Trophoblast cell (in vitro differentiated cells and primary cell): Measurements from ENCODE around the gene ADAM23.

Source experiments
- DNase-seq, 2 donors: peaks; one replicate each; pipeline ENCODE4 v3.0.0-alpha.2; 2016
- H2AFZ ChIP-seq: 2 replicates; pipeline ENCODE4 v1.6.1; 2013; ENCODE audit warnings: low read length, moderate library complexity, mild to moderate bottlenecking; ENCODE audit not compliant: insufficient read depth, poor library complexity
- H2AK5ac ChIP-seq: 2 replicates; pipeline ENCODE4 v1.6.1; 2013; ENCODE audit warnings: mild to moderate bottlenecking, low read length
- H2BK120ac ChIP-seq: 2 replicates; pipeline ENCODE4 v1.6.1; 2013; ENCODE audit warnings: low read length, mild to moderate bottlenecking, moderate library complexity; ENCODE audit not compliant: insufficient read depth, poor library complexity
- H2BK12ac ChIP-seq: 2 replicates; pipeline ENCODE4 v1.6.1; 2013; ENCODE audit warnings: mild to moderate bottlenecking, low read length, moderate library complexity
- H2BK5ac ChIP-seq: 2 replicates; pipeline ENCODE4 v1.6.1; 2013; ENCODE audit warnings: low read length, low read depth, moderate library complexity, mild to moderate bottlenecking; ENCODE audit not compliant: poor library complexity
- H3K14ac ChIP-seq: 2 replicates; pipeline ENCODE4 v1.6.1; 2013; ENCODE audit warnings: mild to moderate bottlenecking, low read length
- H3K18ac ChIP-seq: 2 replicates; pipeline ENCODE4 v1.6.1; 2013; ENCODE audit warnings: mild to moderate bottlenecking, low read length
- H3K23ac ChIP-seq: 2 replicates; pipeline ENCODE4 v1.6.1; 2013; ENCODE audit warnings: low read length
- H3K27ac ChIP-seq: 2 replicates; pipeline ENCODE4 v1.5.1; 2013; ENCODE audit warnings: low read depth, mild to moderate bottlenecking, inconsistent platforms, low read length, moderate library complexity
- H3K27me3 ChIP-seq: 2 replicates; pipeline ENCODE4 v1.6.1; 2013; ENCODE audit warnings: inconsistent platforms, mild to moderate bottlenecking, low read length, moderate library complexity; ENCODE audit not compliant: insufficient read depth
- H3K36me3 ChIP-seq, 2 experiments: 1 replicate in 1 of 2; 2 replicates in 1 of 2; pipeline ENCODE4 v1.6.1; 2013; ENCODE audit warnings: low read length in 2 of 2, mild to moderate bottlenecking in 2 of 2, moderate library complexity in 1 of 2; ENCODE audit not compliant: insufficient read depth in 2 of 2, control insufficient read depth in 1 of 2
- H3K4ac ChIP-seq: 2 replicates; pipeline ENCODE4 v1.6.1; 2013; ENCODE audit warnings: low read depth, mild to moderate bottlenecking, low read length, moderate library complexity
- H3K4me1 ChIP-seq, 2 experiments: 1 replicate in 1 of 2; 2 replicates in 1 of 2; pipeline ENCODE4 v1.6.1; 2013; ENCODE audit warnings: low read length in 2 of 2, mild to moderate bottlenecking in 2 of 2, moderate library complexity in 1 of 2; ENCODE audit not compliant: insufficient read depth in 2 of 2, control insufficient read depth in 1 of 2
- H3K4me2 ChIP-seq: 2 replicates; pipeline ENCODE4 v1.6.1; 2013; ENCODE audit warnings: inconsistent platforms, mild to moderate bottlenecking, low read length, moderate library complexity
- H3K4me3 ChIP-seq: 2 replicates; pipeline ENCODE4 v1.5.1; 2013; ENCODE audit warnings: mild to moderate bottlenecking, low read depth, low read length, inconsistent platforms
- H3K79me1 ChIP-seq: one replicate; pipeline ENCODE4 v1.6.1; 2013; ENCODE audit warnings: low read length
- H3K79me2 ChIP-seq: 2 replicates; pipeline ENCODE4 v1.6.1; 2013; ENCODE audit warnings: low read length, mild to moderate bottlenecking; ENCODE audit not compliant: control insufficient read depth, insufficient read depth, poor library complexity
- H3K9ac ChIP-seq: 2 replicates; pipeline ENCODE4 v1.6.1; 2013; ENCODE audit warnings: mild to moderate bottlenecking, low read length
- H3K9me3 ChIP-seq: 2 replicates; pipeline ENCODE4 v1.6.1; 2013; ENCODE audit warnings: low read depth, mild to moderate bottlenecking, control low read depth, inconsistent platforms, low read length; ENCODE audit not compliant: insufficient read depth
- H4K12ac ChIP-seq: 2 replicates; pipeline ENCODE4 v1.6.1; 2013; ENCODE audit warnings: low read depth, mild to moderate bottlenecking, low read length, moderate library complexity
- H4K8ac ChIP-seq: 2 replicates; pipeline ENCODE4 v1.6.1; 2013; ENCODE audit warnings: low read depth, mild to moderate bottlenecking, low read length, moderate library complexity
- H4K91ac ChIP-seq: one replicate; pipeline ENCODE4 v1.6.1; 2013; ENCODE audit warnings: low read depth, mild to moderate bottlenecking, low read length, moderate library complexity
- WGBS: extraction: QIAGEN DNeasy Blood & Tissue Kit; methylation state at CpG from one replicate; pipeline ENCODE4 v1.1.7; 2013; ENCODE audit warnings: missing lambda C conversion rate; ENCODE audit not compliant: insufficient read length, insufficient coverage; ENCODE audit errors: extremely low coverage; 5-methylcytosine and 5-hydroxymethylcytosine counted together

Gene ADAM23

GRCh38 chr2:206585335-206585734, 142.0 kb downstream of the ADAM23 start:
- no peak overlapping the region for H2BK120ac ChIP-seq
- H3K4me2 ChIP-seq, result no peak overlapping the region
- H3K4ac ChIP-seq, result no peak overlapping the region
- H3K4me1 ChIP-seq, result no peaks in the 10 kb centered on the region
- no peak overlapping the region for H3K9ac ChIP-seq
- no peaks in the 10 kb centered on the region for H3K9me3 ChIP-seq
- H3K18ac ChIP-seq, result no peak overlapping the region
- H4K91ac ChIP-seq, result no peak overlapping the region
- no peak overlapping the region for H3K14ac ChIP-seq
- H2BK5ac ChIP-seq, result no peak overlapping the region
- H3K36me3 ChIP-seq, result no peaks in the 10 kb centered on the region
- no peak overlapping the region for H2BK12ac ChIP-seq
- WGBS, result no CpG with 5 or more reads among the region's 2 CpGs
- DNase-seq, result no peak
- H4K12ac ChIP-seq, result no peak overlapping the region
- H2AK5ac ChIP-seq, result no peak overlapping the region
- no peak overlapping the region for H2AFZ ChIP-seq
- H3K4me3 ChIP-seq, result no peak overlapping the region
- H3K79me2 ChIP-seq, result no peaks in the 10 kb centered on the region
- no peak overlapping the region for H3K27ac ChIP-seq
- H3K27me3 ChIP-seq, result no peaks in the 10 kb centered on the region
- H3K23ac ChIP-seq, result no peak overlapping the region
- no peaks in the 10 kb centered on the region for H3K79me1 ChIP-seq
- H4K8ac ChIP-seq, result no peak overlapping the region

DNA sequence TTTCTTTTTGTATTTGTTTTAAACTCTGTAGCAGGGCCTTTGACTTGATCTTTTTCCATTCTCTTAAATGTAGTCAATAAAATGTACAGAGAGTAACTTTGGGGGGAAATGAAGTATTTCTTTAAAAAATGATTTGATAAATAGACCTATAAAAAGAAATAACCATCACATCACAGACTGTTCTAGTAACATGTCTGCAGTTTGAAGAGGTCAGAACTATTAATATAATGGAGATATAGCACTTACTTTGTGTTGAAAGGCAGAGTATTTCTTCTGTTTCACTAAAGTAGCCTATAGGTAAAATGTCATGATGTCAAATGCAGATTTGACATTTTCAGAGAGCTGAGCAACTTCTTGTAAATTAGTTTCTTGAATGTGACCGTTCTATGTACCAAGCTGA, 143.3 kb downstream of the ADAM23 start:
- WGBS, result no CpG with 5 or more reads among the region's 1 CpG
- no peaks in the 10 kb centered on the region for H3K79me2 ChIP-seq
- no peak overlapping the region for H4K91ac ChIP-seq

DNA sequence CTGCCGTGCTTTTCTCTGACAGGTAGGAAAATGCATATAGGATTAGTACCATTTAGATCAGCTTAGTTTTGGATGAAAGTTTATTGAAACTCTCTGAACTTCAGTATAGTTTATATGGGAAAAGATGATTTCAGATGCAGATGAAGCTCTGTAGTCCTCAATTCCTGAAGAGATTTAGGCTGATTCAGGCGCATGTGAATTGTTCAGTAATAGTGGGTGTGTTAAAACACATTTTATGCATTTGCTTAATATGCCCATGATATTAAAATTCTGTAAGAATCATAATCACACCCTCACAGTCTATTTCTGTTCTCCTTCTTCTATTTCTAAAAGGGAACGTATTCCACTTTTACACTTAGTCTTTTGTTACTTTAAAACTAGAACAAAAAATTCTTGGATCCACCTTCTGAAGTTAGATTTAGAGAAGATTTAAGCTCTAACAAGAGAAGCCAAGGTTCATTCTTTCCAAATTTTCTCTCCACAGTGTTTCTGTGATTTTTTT, 154.4 kb downstream of the ADAM23 start:
- H4K12ac ChIP-seq, result no peak overlapping the region
- no CpG with 5 or more reads among the region's 3 CpGs for WGBS

More for the DNA sequence above, 143.3 kb downstream of the ADAM23 start:
- DNase-seq, result no peak
- Histone ChIP-seq H2BK12ac (no peak overlapping the region), H3K27me3 (no peaks in the 10 kb centered on the region), H3K36me3 (no peaks in the 10 kb centered on the region), H3K79me1 (no peaks in the 10 kb centered on the region), H2AFZ (no peak overlapping the region), H3K9me3 (no peaks in the 10 kb centered on the region), H4K8ac (no peak overlapping the region), H4K12ac (no peak overlapping the region), H3K4me1 (no peaks in the 10 kb centered on the region), H3K14ac (no peak overlapping the region), H3K4me3 (no peak overlapping the region), H3K4ac (no peak overlapping the region), H2AK5ac (no peak overlapping the region), H3K9ac (no peak overlapping the region), H3K23ac (no peak overlapping the region), H2BK5ac (no peak overlapping the region), H2BK120ac (no peak overlapping the region), H3K27ac (no peak overlapping the region), H3K18ac (no peak overlapping the region), H3K4me2 (no peak overlapping the region)

GRCh38 chr2:206603243-206603642, 159.9 kb downstream of the ADAM23 start:
- WGBS, result no CpG with 5 or more reads among the region's 3 CpGs
- H3K9me3 ChIP-seq, result no peaks in the 10 kb centered on the region

More for the DNA sequence above, 154.4 kb downstream of the ADAM23 start:
- Histone ChIP-seq H4K91ac (no peak overlapping the region), H3K79me2 (no peaks in the 10 kb centered on the region), H3K4me1 (no peaks in the 10 kb centered on the region), H2BK12ac (no peak overlapping the region), H4K8ac (no peak overlapping the region), H2BK120ac (no peak overlapping the region), H3K9ac (no peak overlapping the region), H3K79me1 (no peaks in the 10 kb centered on the region), H3K4ac (no peak overlapping the region), H3K18ac (no peak overlapping the region), H3K4me2 (no peak overlapping the region), H3K23ac (no peak overlapping the region), H3K27me3 (no peaks in the 10 kb centered on the region), H2AFZ (no peak overlapping the region), H3K4me3 (no peak overlapping the region), H2BK5ac (no peak overlapping the region), H3K27ac (no peak overlapping the region), H2AK5ac (no peak overlapping the region), H3K36me3 (no peaks in the 10 kb centered on the region), H3K9me3 (no peaks in the 10 kb centered on the region), H3K14ac (no peak overlapping the region)
- no peak for DNase-seq

More at GRCh38 chr2:206603243-206603642, 159.9 kb downstream of the ADAM23 start:
- Histone ChIP-seq H3K9ac (no peak overlapping the region), H3K4me2 (no peak overlapping the region), H2BK12ac (no peak overlapping the region), H2BK120ac (no peak overlapping the region), H4K8ac (no peak overlapping the region), H3K4ac (no peak overlapping the region), H3K79me1 (no peaks in the 10 kb centered on the region), H3K14ac (no peak overlapping the region), H3K27ac (no peak overlapping the region), H3K4me1 (no peaks in the 10 kb centered on the region), H3K4me3 (no peak overlapping the region), H2AFZ (no peak overlapping the region), H2BK5ac (no peak overlapping the region), H3K18ac (no peak overlapping the region), H3K79me2 (no peaks in the 10 kb centered on the region), H2AK5ac (no peak overlapping the region), H4K12ac (no peak overlapping the region), H3K27me3 (no peaks in the 10 kb centered on the region), H4K91ac (no peak overlapping the region), H3K23ac (no peak overlapping the region), H3K36me3 (no peaks in the 10 kb centered on the region)
- no peak for DNase-seq
